Measurements from ENCODE around the gene OXCT2. TPM values are rescaled to one million over a fixed set of nuclear protein-coding genes. Genes with fewer than 3 reads are reported as not detected.
"Not testable (repeated sequence)": the region's sequence is repeated elsewhere in the genome, so short reads cannot be mapped to it uniquely, and the experiment has no call there.

The OXCT2 gene
- total RNA-seq, 2 experiments from 2014 or later, result 0.53 to 0.96 TPM

GRCh38 chr1:39764512-39764911 is 6.6 kb downstream of the OXCT2 start:
- H3K4me1 Mint-ChIP-seq; POLR2A ChIA-PET; DNase-seq; ATAC-seq (ENCODE audit: low read depth); H3K4me3 Mint-ChIP-seq; H3K36me3 Mint-ChIP-seq; H3K27me3 Mint-ChIP-seq; H3K27ac Mint-ChIP-seq; H3K9me3 Mint-ChIP-seq: not testable (repeated sequence)

- POLR2A ChIA-PET; H3K27me3 Mint-ChIP-seq; ATAC-seq (ENCODE audit: low read depth); DNase-seq; H3K4me1 Mint-ChIP-seq; H3K9me3 Mint-ChIP-seq; H3K27ac Mint-ChIP-seq; H3K36me3 Mint-ChIP-seq; H3K4me3 Mint-ChIP-seq: not testable (repeated sequence)
These were observed 7.4 kb downstream of the OXCT2 start for GRCh38 chr1:39763619-39764374.

GRCh38 chr1:39762550-39763540 is 8.3 kb downstream of the OXCT2 start:
- POLR2A ChIA-PET, result no interaction called here
- Mint-ChIP-seq H3K9me3 (no peaks in the 10 kb centered on the region), H3K4me3 (no peak overlapping the region), H3K4me1 (peaks cover 1% of the 10 kb centered on the region), H3K27ac (no peak overlapping the region), H3K36me3 (peaks cover 2% of the 10 kb centered on the region), H3K27me3 (no peaks in the 10 kb centered on the region)
- ATAC-seq (ENCODE audit: low read depth) (no peak), DNase-seq (no peak)

GRCh38 chr1:39761557-39762260 is 9.4 kb downstream of the OXCT2 start:
- Mint-ChIP-seq H3K9me3 (no peaks in the 10 kb centered on the region), H3K4me1 (peaks cover 1% of the 10 kb centered on the region), H3K36me3 (peaks cover 11% of the 10 kb centered on the region), H3K4me3 (no peak overlapping the region), H3K27me3 (no peaks in the 10 kb centered on the region), H3K27ac (no peak overlapping the region)
- ATAC-seq (ENCODE audit: low read depth) (no peak), DNase-seq (no peak)
- POLR2A ChIA-PET, result interaction anchor here (1.1 kb wide), 1 partner anchor 9 kb away, joined by 5 read pairs; no protein-coding TSS in a partner anchor

- ATAC-seq (ENCODE audit: low read depth) (no peak), DNase-seq (no peak)
- Mint-ChIP-seq H3K4me3 (no peak overlapping the region), H3K27me3 (no peaks in the 10 kb centered on the region), H3K36me3 (peaks cover 14% of the 10 kb centered on the region), H3K4me1 (peaks cover 1% of the 10 kb centered on the region), H3K27ac (no peak overlapping the region), H3K9me3 (no peaks in the 10 kb centered on the region)
- POLR2A ChIA-PET, result interaction anchor here (1.1 kb wide), 1 partner anchor 8 kb away, joined by 5 read pairs; no protein-coding TSS in a partner anchor
These were observed 10.1 kb downstream of the OXCT2 start for GRCh38 chr1:39761016-39761415.

GRCh38 chr1:39760074-39761008 is 10.8 kb downstream of the OXCT2 start:
- POLR2A ChIA-PET, result no interaction called here
- no peak overlapping the region for H3K4me3 Mint-ChIP-seq
- H3K27me3 Mint-ChIP-seq, result no peaks in the 10 kb centered on the region
- no peak for DNase-seq
- H3K9me3 Mint-ChIP-seq, result no peaks in the 10 kb centered on the region
- ATAC-seq (ENCODE audit: low read depth), result no peak
- H3K4me1 Mint-ChIP-seq, result peaks cover 1% of the 10 kb centered on the region
- peaks cover 14% of the 10 kb centered on the region for H3K36me3 Mint-ChIP-seq
- no peak overlapping the region for H3K27ac Mint-ChIP-seq

GRCh38 chr1:39759436-39759726 is 11.8 kb downstream of the OXCT2 start:
- H3K36me3 Mint-ChIP-seq, result peaks cover 14% of the 10 kb centered on the region
- H3K4me3 Mint-ChIP-seq, result no peak overlapping the region
- POLR2A ChIA-PET, result no interaction called here
- no peaks in the 10 kb centered on the region for H3K9me3 Mint-ChIP-seq
- no peaks in the 10 kb centered on the region for H3K27me3 Mint-ChIP-seq
- DNase-seq (no peak), ATAC-seq (ENCODE audit: low read depth) (no peak)
- no peak overlapping the region for H3K27ac Mint-ChIP-seq
- peaks cover 1% of the 10 kb centered on the region for H3K4me1 Mint-ChIP-seq

GRCh38 chr1:39758556-39759435 is 12.4 kb downstream of the OXCT2 start:
- Mint-ChIP-seq H3K9me3 (no peaks in the 10 kb centered on the region), H3K36me3 (peaks cover 14% of the 10 kb centered on the region), H3K4me1 (peaks cover 1% of the 10 kb centered on the region), H3K4me3 (no peak overlapping the region), H3K27me3 (no peaks in the 10 kb centered on the region), H3K27ac (no peak overlapping the region)
- DNase-seq (no peak), ATAC-seq (ENCODE audit: low read depth) (no peak)
- POLR2A ChIA-PET, result no interaction called here

- H3K27ac Mint-ChIP-seq, result no peak overlapping the region
- POLR2A ChIA-PET, result no interaction called here
- H3K9me3 Mint-ChIP-seq, result no peaks in the 10 kb centered on the region
- peaks cover 1% of the 10 kb centered on the region for H3K4me1 Mint-ChIP-seq
- H3K36me3 Mint-ChIP-seq, result peaks cover 17% of the 10 kb centered on the region
- H3K27me3 Mint-ChIP-seq, result no peaks in the 10 kb centered on the region
- DNase-seq, result no peak
- no peak for ATAC-seq (ENCODE audit: low read depth)
- H3K4me3 Mint-ChIP-seq, result no peak overlapping the region
These were observed 13.6 kb downstream of the OXCT2 start for GRCh38 chr1:39757501-39757900.

GRCh38 chr1:39755965-39756659 is 15.0 kb downstream of the OXCT2 start:
- peaks cover 19% of the 10 kb centered on the region for H3K36me3 Mint-ChIP-seq
- H3K4me3 Mint-ChIP-seq, result no peak overlapping the region
- POLR2A ChIA-PET, result no interaction called here
- no peak overlapping the region for H3K27ac Mint-ChIP-seq
- H3K9me3 Mint-ChIP-seq, result no peaks in the 10 kb centered on the region
- ATAC-seq (ENCODE audit: low read depth), result no peak
- H3K27me3 Mint-ChIP-seq, result no peaks in the 10 kb centered on the region
- DNase-seq, result no peak
- H3K4me1 Mint-ChIP-seq, result no peaks in the 10 kb centered on the region

- POLR2A ChIA-PET, result no interaction called here
- peaks cover 22% of the 10 kb centered on the region for H3K36me3 Mint-ChIP-seq
These were observed 16.1 kb downstream of the OXCT2 start for GRCh38 chr1:39754906-39755504.

More at GRCh38 chr1:39754906-39755504, 16.1 kb downstream of the OXCT2 start:
- DNase-seq (no peak), ATAC-seq (ENCODE audit: low read depth) (no peak)
- H3K4me3 Mint-ChIP-seq, result no peak overlapping the region
- H3K27ac Mint-ChIP-seq, result no peak overlapping the region
- no peaks in the 10 kb centered on the region for H3K27me3 Mint-ChIP-seq
- no peaks in the 10 kb centered on the region for H3K9me3 Mint-ChIP-seq
- no peaks in the 10 kb centered on the region for H3K4me1 Mint-ChIP-seq

Measured in activated naive CD8-positive, alpha-beta T cell treated with anti-CD3 and anti-CD28 coated beads, Interleukin-2, amount 10 ng/mL, durations not matched to agents 7 days and 5 days (primary cell).